ENCODE measurements around the gene UMODL1. TPM values are rescaled to one million over a fixed set of nuclear protein-coding genes. Genes with fewer than 3 reads are reported as not detected.
"Not testable (repeated sequence)": the region's sequence is repeated elsewhere in the genome, so short reads cannot be mapped to it uniquely, and the experiment has no call there.

UMODL1 gene
- total RNA-seq, 1 donor from 2014 or later = 0.49 TPM

DNA sequence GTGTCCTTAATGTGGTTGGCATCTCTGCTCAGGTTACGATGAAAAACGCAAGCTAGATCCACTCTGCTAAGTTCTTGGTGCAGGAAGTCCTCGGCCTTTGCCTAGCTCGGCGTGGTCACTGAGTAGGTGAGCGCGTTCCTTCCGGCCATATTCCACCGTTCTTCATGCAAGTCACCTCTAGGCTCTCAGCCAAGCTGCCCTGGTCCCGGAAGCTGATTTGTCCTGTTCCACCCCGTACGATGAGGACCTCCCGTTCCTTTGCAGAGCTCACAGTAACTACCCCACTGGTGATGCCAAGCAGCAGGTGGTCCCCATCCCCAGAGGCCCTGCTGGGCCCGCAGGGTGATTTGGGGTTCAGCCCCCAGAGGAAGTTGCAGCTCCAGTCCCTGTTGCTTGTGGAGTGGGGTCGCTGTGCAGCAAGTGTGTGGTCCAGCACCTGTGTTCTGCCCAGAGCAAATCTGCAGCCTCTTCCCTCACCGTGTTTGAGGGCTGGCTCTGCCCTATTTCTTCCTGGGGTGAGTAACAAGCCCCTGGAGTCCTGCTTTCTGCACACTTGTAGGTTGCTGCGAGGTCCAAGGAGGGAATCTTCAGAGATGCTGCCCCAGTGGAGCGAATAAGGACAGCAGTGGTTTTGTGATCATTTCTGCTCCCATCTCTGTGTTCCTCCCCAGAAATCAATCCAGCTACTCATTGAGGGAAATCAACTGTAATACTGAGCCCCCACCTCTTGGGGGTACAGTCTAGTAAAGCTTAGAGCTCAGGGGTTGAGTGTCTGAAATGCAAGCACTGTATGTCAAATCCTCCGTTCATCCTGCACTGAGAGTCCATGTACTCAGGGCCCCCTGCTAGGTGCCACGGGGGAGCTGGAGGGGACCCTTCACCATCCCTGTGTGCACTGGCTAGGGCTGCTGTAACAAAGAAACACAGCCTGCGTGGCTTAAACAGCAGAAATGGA lies 2.3 kb downstream of the UMODL1 start:
- H3K4me1 ChIP-seq = no peaks in the 10 kb centered on the region
- no peaks in the 10 kb centered on the region for H3K9me3 ChIP-seq
- H3K4me3 ChIP-seq = no peak overlapping the region
- ATAC-seq (no peak), DNase-seq (peak; percentile 58)
- no peaks in the 10 kb centered on the region for H3K36me3 ChIP-seq
- H3K27ac ChIP-seq = no peak overlapping the region
- TF ChIP-seq, protein P1, sequence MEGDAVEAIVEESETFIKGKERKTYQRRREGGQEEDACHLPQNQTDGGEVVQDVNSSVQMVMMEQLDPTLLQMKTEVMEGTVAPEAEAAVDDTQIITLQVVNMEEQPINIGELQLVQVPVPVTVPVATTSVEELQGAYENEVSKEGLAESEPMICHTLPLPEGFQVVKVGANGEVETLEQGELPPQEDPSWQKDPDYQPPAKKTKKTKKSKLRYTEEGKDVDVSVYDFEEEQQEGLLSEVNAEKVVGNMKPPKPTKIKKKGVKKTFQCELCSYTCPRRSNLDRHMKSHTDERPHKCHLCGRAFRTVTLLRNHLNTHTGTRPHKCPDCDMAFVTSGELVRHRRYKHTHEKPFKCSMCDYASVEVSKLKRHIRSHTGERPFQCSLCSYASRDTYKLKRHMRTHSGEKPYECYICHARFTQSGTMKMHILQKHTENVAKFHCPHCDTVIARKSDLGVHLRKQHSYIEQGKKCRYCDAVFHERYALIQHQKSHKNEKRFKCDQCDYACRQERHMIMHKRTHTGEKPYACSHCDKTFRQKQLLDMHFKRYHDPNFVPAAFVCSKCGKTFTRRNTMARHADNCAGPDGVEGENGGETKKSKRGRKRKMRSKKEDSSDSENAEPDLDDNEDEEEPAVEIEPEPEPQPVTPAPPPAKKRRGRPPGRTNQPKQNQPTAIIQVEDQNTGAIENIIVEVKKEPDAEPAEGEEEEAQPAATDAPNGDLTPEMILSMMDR (IDR thresholded peaks at IDR 0.05) = no peak
- intact Hi-C loops (cut with DNase I) = no loop called here
- H3K27me3 ChIP-seq = no peaks in the 10 kb centered on the region

DNA sequence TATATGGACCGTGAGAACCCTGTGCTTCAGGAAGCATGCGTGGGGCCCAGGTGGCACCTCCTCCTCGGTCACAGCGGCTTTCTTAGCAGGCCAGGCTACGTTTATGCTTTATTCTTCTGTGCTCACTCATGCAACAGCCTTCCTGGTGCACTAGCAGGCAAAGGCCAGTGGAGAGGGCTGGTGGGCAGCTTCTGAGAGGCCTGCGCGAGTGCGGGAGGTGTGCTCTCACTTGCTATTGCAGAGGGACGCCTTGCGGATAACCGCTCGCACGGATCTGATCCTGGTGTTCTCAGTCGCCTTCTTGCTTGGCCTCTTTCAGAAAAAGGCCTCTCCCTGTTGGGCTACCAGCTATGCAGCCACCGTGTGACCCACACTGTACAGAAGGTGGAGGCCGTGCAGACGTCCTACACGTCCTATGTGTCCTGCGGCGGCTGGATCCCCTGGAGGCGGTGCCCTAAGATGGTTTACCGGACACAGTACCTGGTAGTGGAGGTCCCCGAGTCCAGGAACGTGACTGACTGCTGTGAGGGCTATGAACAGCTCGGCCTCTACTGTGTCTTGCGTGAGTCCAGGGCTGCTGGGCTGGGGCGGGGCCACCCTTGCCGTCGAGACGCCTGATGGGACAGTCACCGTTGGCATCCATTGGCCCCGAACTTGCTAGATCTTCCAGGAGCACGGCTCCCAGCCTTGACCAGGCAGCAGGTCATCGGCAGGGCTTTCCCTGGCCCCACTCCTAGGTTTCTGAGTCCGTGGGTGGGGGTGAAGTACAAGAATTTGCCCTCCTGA lies 4.8 kb downstream of the UMODL1 start:
- Histone ChIP-seq H3K36me3 (no peaks in the 10 kb centered on the region), H3K9me3 (no peaks in the 10 kb centered on the region), H3K27ac (no peak overlapping the region), H3K4me3 (no peak overlapping the region), H3K4me1 (no peaks in the 10 kb centered on the region), H3K27me3 (no peaks in the 10 kb centered on the region)
- TF ChIP-seq, protein P1 (IDR thresholded peaks at IDR 0.05) = no peak
- ATAC-seq (no peak), DNase-seq (peak; percentile 60)
- intact Hi-C loops (cut with DNase I) = no loop called here

DNA sequence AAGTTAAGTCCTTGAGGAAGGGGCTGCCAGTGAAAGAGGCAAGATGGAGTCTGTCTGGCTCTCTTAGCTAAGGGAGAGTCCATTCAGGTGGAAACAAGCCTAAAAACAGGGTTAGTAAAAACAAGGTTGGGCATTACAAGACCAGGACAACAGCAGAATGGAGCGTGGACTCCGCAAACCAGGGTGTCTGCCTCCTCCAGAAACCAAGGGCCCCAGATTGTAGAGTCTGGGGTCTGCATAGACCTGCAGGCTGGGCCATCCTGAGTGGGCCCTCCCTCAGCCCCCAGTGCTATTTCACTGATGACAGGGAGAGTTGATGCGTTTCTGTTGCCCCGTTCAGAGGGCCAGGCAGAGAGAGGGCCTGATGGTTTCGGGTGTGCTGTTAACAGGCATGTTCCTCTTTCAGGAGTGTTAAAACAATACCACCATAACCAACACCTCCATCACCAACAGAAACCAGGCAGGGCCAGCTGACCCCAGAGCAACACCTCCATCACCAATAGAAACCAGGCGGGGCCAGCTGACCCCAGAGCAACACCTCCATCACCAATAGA lies 6.6 kb downstream of the UMODL1 start:
- H3K27me3 ChIP-seq; H3K4me3 ChIP-seq; H3K4me1 ChIP-seq; intact Hi-C loops (cut with DNase I); ATAC-seq; DNase-seq; H3K36me3 ChIP-seq; H3K9me3 ChIP-seq; H3K27ac ChIP-seq: not testable (repeated sequence)

DNA sequence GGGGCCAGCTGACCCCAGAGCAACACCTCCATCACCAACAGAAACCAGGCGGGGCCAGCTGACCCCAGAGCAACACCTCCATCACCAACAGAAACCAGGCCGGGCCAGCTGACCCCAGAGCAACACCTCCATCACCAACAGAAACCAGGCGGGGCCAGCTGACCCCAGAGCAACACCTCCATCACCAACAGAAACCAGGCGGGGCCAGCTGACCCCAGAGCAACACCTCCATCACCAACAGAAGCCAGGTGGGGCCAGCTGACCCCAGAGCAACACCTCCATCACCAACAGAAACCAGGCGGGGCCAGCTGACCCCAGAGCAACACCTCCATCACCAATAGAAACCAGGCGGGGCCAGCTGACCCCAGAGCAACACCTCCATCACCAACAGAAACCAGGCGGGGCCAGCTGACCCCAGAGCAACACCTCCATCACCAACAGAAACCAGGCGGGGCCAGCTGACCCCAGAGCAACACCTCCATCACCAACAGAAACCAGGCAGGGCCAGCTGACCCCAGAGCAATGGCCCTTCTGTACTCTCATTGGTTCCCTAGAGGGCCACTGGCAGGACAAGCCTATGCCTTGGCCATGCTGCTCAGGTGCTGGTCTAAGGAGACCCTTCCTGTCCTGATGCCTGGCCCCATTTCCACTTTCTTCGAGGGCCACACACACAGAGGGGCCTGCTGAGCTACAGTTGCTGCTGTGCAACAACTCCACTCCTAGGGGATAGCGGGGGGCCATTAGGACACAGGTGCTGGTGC lies 7.3 kb downstream of the UMODL1 start:
- H3K36me3 ChIP-seq; H3K4me3 ChIP-seq; H3K9me3 ChIP-seq; intact Hi-C loops (cut with DNase I); H3K4me1 ChIP-seq; DNase-seq; ATAC-seq; H3K27ac ChIP-seq; H3K27me3 ChIP-seq: not testable (repeated sequence)

DNA sequence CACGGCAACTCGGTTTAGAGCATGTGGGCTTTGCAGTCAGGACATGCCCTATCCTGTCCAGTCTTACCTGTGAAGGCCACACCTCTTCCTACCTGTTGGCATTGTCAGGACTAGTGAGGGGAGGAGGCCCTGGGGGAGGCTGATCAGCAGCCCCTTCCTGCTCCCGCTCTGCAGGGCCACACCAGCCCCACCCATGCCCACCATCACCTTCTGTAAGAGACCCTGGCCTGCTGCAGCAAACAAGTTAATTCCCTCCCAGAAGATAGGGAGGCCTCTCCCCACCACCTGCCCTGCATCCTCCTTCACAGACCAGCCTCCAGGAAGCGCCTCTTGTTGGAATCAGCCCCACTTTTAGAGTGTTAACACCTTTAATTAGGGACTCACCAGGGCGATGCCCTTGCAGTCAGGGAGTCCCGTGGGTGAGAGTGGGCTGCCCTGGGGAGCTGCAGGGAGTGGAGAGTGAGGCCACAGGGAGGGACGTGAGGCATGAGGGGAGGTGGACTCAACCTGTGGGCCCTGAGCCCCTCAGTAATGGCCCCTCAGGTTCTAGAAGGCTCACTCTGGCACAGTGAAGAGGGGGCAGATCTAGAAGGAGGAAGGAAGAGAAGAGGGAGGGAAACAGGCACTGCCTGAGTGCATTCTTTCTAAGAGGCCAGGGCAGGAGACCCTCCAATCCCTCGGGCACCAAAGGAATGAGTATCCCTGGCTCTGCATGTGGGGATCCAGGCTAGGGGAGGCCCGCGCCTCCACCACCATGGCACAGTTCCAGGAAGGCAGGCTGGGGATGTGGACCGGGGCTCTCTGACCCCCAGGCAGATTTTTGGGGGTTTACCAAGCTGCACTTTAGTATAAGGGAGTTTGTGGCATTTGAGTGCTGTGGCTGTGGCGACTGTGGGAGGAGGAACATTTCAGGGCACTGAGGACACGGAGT lies 8.2 kb downstream of the UMODL1 start:
- no peaks in the 10 kb centered on the region for H3K9me3 ChIP-seq
- peak; percentile 1 for ATAC-seq
- no peaks in the 10 kb centered on the region for H3K27me3 ChIP-seq
- no peak overlapping the region for H3K27ac ChIP-seq
- no peaks in the 10 kb centered on the region for H3K4me1 ChIP-seq
- H3K36me3 ChIP-seq = no peaks in the 10 kb centered on the region
- no peak overlapping the region for H3K4me3 ChIP-seq
- TF ChIP-seq, protein P1 (IDR thresholded peaks at IDR 0.05) = no peak
- intact Hi-C loops (cut with DNase I) = no loop called here
- no peak for DNase-seq
